OCI-LY7 (cell line): Measurements from ENCODE around the gene MTFP1. TPM values are rescaled to one million over a fixed set of nuclear protein-coding genes. Genes with fewer than 3 reads are reported as not detected.

Source experiments
- BruUV-seq: library from RNA; stranded (reverse); fragments of 400-500 nt; replicated peaks from 2 replicates; lab custom pipeline; 2021; lab: Mats Ljungman, UMichigan
- CTCF ChIA-PET: fragments of 300-600 bp; sonication (Branson Sonifier 250); formaldehyde crosslinking; loops from one replicate; lab custom pipeline; 2022; ENCODE audit warnings: antibody characterized with exemption; ENCODE audit not compliant: unreplicated experiment; lab: Charles Lee
- POLR2A ChIA-PET: fragments of 300-600 bp; sonication (Branson Sonifier 250); formaldehyde crosslinking; loops from one replicate; lab custom pipeline; 2022; ENCODE audit warnings: antibody characterized with exemption; lab: Charles Lee
- DNase-seq: peaks from one replicate; pipeline ENCODE4 v3.0.0-alpha.2; 2015; ENCODE audit warnings: low spot score
- H2AFZ ChIP-seq: fragments of 200-600 bp; sonication (generic), shearing (Covaris generic); 2 replicates; pipeline ENCODE4 v1.6.1; 2014; ENCODE audit warnings: mild to moderate bottlenecking, antibody characterized with exemption, low read length, moderate library complexity
- H3K27ac ChIP-seq: fragments of 200-600 bp; sonication (generic); 2 replicates; pipeline ENCODE4 v1.5.1; 2014; ENCODE audit warnings: mixed run types, low read depth, mild to moderate bottlenecking, moderate library complexity, low read length, inconsistent platforms; ENCODE audit not compliant: poor library complexity, severe bottlenecking
- H3K36me3 ChIP-seq: fragments of 200-600 bp; sonication (generic); 2 replicates; pipeline ENCODE4 v1.6.1; 2014; ENCODE audit warnings: mild to moderate bottlenecking, antibody characterized with exemption, low read length, moderate library complexity, mixed read lengths; ENCODE audit not compliant: insufficient read depth
- H3K4me1 ChIP-seq: fragments of 200-600 bp; sonication (generic); 2 replicates; pipeline ENCODE4 v1.5.1; 2014; ENCODE audit warnings: mild to moderate bottlenecking, low read length; ENCODE audit not compliant: insufficient read depth, poor library complexity, severe bottlenecking
- H3K4me2 ChIP-seq: fragments of 200-600 bp; sonication (generic); 2 replicates; pipeline ENCODE4 v1.6.1; 2014; ENCODE audit warnings: mild to moderate bottlenecking, low read length
- H3K4me3 ChIP-seq: fragments of 200-600 bp; sonication (generic); 2 replicates; pipeline ENCODE4 v1.5.1; 2014; ENCODE audit warnings: mild to moderate bottlenecking, low read depth, low read length; ENCODE audit not compliant: poor library complexity, severe bottlenecking
- H3K79me2 ChIP-seq: fragments of 200-600 bp; sonication (generic); 2 replicates; pipeline ENCODE4 v1.6.1; 2016; ENCODE audit warnings: low read depth, mild to moderate bottlenecking, low read length, moderate library complexity, mixed read lengths; ENCODE audit not compliant: insufficient read depth
- H3K9me2 ChIP-seq: fragments of 200-600 bp; sonication (generic); 2 replicates; pipeline ENCODE4 v1.6.1; 2016; ENCODE audit warnings: mild to moderate bottlenecking, low read length, mixed read lengths; ENCODE audit not compliant: insufficient read depth
- H3K9me3 ChIP-seq: fragments of 200-600 bp; sonication (generic); 2 replicates; pipeline ENCODE4 v1.6.1; 2014; ENCODE audit warnings: mild to moderate bottlenecking, mixed run types, low read length, mixed read lengths
- H4K20me1 ChIP-seq: fragments of 200-600 bp; sonication (generic); 2 replicates; pipeline ENCODE4 v1.6.1; 2014; ENCODE audit warnings: mild to moderate bottlenecking, antibody characterized with exemption, low read length, moderate library complexity, mixed read lengths; ENCODE audit not compliant: insufficient read depth
- CTCF ChIP-seq: fragments of 200-600 bp; sonication (generic); conservative IDR thresholded peaks from 2 replicates; pipeline ENCODE4 v1.5.1; 2014; ENCODE audit warnings: mild to moderate bottlenecking, antibody characterized with exemption, low read length, moderate library complexity, mixed read lengths
- EZH2phosphoT487 ChIP-seq: fragments of 200-600 bp; sonication (generic); IDR thresholded peaks from 2 replicates; pipeline ENCODE4 v1.6.1; 2018; ENCODE audit warnings: low read depth, borderline replicate concordance, mild to moderate bottlenecking, mixed run types, antibody characterized with exemption, low read length, moderate library complexity, mixed read lengths
- intact Hi-C: fragments of 100-400 bp; cut with micrococcal nuclease; formaldehyde crosslinking; loops from one replicate; pipeline ENCODE4 v1.10.0; 2022; ENCODE audit not compliant: unreplicated experiment
- total RNA-seq, 2 experiments: library from RNA; depleted of rRNA in 1 of 2; stranded (reverse); fragments of >200 nt in 1 of 2; shearing (Covaris generic) in 1 of 2; gene quantifications; 2 replicates each; pipeline ENCODE4 v1.2.3, GENCODE V29; 2014 to 2022

The MTFP1 gene
- total RNA-seq, 2 experiments from 2014 or later, result 81.9 to 83.2 TPM

GRCh38 chr22:30436196-30436595, 10.6 kb downstream of the MTFP1 start:
- Histone ChIP-seq H3K9me2 (no peaks in the 10 kb centered on the region), H3K4me2 (peak overlapping the region; percentile 78), H3K27ac (peak overlapping the region; percentile 67), H4K20me1 (no peaks in the 10 kb centered on the region), H3K79me2 (no peaks in the 10 kb centered on the region), H3K4me1 (peaks cover 28% of the 10 kb centered on the region), H3K4me3 (peak overlapping the region; percentile 63), H3K36me3 (peaks cover 16% of the 10 kb centered on the region), H3K9me3 (no peaks in the 10 kb centered on the region), H2AFZ (peak overlapping the region; percentile 85)
- intact Hi-C loops, result loop anchor here (5.0 kb wide), 2 partner anchors 171 to 856 kb away; partner anchors contain the start of genes PIK3IP1 and TCN2
- CTCF ChIA-PET, result interaction anchor here (1.0 to 1.6 kb wide), 2 partner anchors 9 to 12 kb away, joined by 5 read pairs; no protein-coding TSS in a partner anchor
- DNase-seq, result no peak
- BruUV-seq, result TSS peak; percentile 82
- POLR2A ChIA-PET, result interaction anchor here (0.6 to 6.6 kb wide), 5 partner anchors 12 to 1554 kb away, joined by 3 to 48 read pairs (median 4); partner anchors contain the start of gene MTFP1
- TF ChIP-seq EZH2phosphoT487, result no peak
- no peak for TF ChIP-seq CTCF

- Histone ChIP-seq H3K9me3 (no peaks in the 10 kb centered on the region), H3K9me2 (no peaks in the 10 kb centered on the region), H3K4me2 (no peak overlapping the region), H3K4me1 (peaks cover 46% of the 10 kb centered on the region), H2AFZ (no peak overlapping the region), H3K36me3 (peaks cover 13% of the 10 kb centered on the region), H3K27ac (no peak overlapping the region), H3K79me2 (no peaks in the 10 kb centered on the region), H3K4me3 (no peak overlapping the region), H4K20me1 (no peaks in the 10 kb centered on the region)
- intact Hi-C loops, result loop anchor here (5.0 kb wide), 2 partner anchors 169 to 854 kb away; partner anchors contain the start of genes PIK3IP1 and TCN2
- CTCF ChIA-PET, result no interaction called here
- no peak for TF ChIP-seq EZH2phosphoT487
- no peak for TF ChIP-seq CTCF
- POLR2A ChIA-PET, result interaction anchor here (0.7 to 6.6 kb wide), 2 partner anchors 14 to 149 kb away, joined by 3 to 48 read pairs; partner anchors contain the start of gene MTFP1
- no TSS peak for BruUV-seq
- no peak for DNase-seq
Measured at GRCh38 chr22:30438559-30438958, 13.0 kb downstream of the MTFP1 start.

GRCh38 chr22:30439226-30439625, 13.7 kb downstream of the MTFP1 start:
- H3K79me2 ChIP-seq, result no peaks in the 10 kb centered on the region
- H3K4me3 ChIP-seq, result no peak overlapping the region
- H3K9me3 ChIP-seq, result no peaks in the 10 kb centered on the region
- H3K27ac ChIP-seq, result no peak overlapping the region
- ChIA-PET POLR2A (interaction anchor here (0.7 kb wide), 1 partner anchor 149 kb away, joined by 3 read pairs; no protein-coding TSS in a partner anchor), CTCF (no interaction called here)
- DNase-seq, result no peak
- intact Hi-C loops, result loop anchor here (5.0 kb wide), 2 partner anchors 168 to 853 kb away; partner anchors contain the start of genes PIK3IP1 and TCN2
- no peaks in the 10 kb centered on the region for H3K9me2 ChIP-seq
- BruUV-seq, result no TSS peak
- H3K4me1 ChIP-seq, result peaks cover 43% of the 10 kb centered on the region
- no peak overlapping the region for H2AFZ ChIP-seq
- H3K36me3 ChIP-seq, result peaks cover 7% of the 10 kb centered on the region
- no peak overlapping the region for H3K4me2 ChIP-seq
- H4K20me1 ChIP-seq, result no peaks in the 10 kb centered on the region
- TF ChIP-seq CTCF (no peak), EZH2phosphoT487 (no peak)
